ENCODE data around the gene TMOD1. TPM values are rescaled to one million over a fixed set of nuclear protein-coding genes. Genes with fewer than 3 reads are reported as not detected.

Gene TMOD1
- total and polyA plus RNA-seq, 10 of the 15 experiments (the other 5 are each of a cell fraction or from before 2014, with no cell fraction given): 4.0 to 44.1 (median 15.4) TPM

- 0 out of 2 replicates have a peak, but pooled peaks have one; percentile 44 for TF ChIP-seq CHD1 (IDR thresholded peaks at IDR 0.05; ENCODE audit: low read depth, low read length)
- peak in 1 of 2 experiments; percentile 31; a peak in 2 of 4 replicates for TF ChIP-seq IKZF2 (IDR thresholded peaks at IDR 0.05)
- TF ChIP-seq IRF5 (IDR thresholded peaks at IDR 0.05; ENCODE audit: borderline replicate concordance): no peak
- 0 out of 2 replicates have a peak, but pooled peaks have one; percentile 27 for TF ChIP-seq NR2F1 (conservative IDR thresholded peaks at IDR 0.05)
- TF ChIP-seq RUNX3 (IDR thresholded peaks at IDR 0.05; ENCODE audit: low read length): no peak
- TF ChIP-seq ZNF384 (IDR thresholded peaks at IDR 0.05; ENCODE audit: borderline replicate concordance, low read depth, low read length): peak; percentile 40; the same call in 1 of the 2 replicates
Observed at GRCh38 chr9:97502984-97503861, 1.8 kb downstream of the TMOD1 start (continued).

- Histone ChIP-seq H3K4me2 (ENCODE audit: control insufficient read depth, insufficient read depth) (peak overlapping the region; percentile 97), H2AFZ (ENCODE audit: control insufficient read depth, low read depth, low read length) (no peak overlapping the region), H3K79me2 (ENCODE audit: control insufficient read depth, insufficient read depth, low read length) (peaks cover 61% of the 10 kb centered on the region), H3K4me3 (peak overlapping the region; percentile 86), H3K36me3 (ENCODE audit: control insufficient read depth in 2 of 2, insufficient read depth in 2 of 2, low read length in 1 of 2) (no peaks in the 10 kb centered on the region; a peak in 1 of 4 replicates), H3K27ac (ENCODE audit: control insufficient read depth, insufficient read depth) (peak overlapping the region; percentile 70; the same call in 1 of the 2 replicates), H3K27me3 (replicated peaks in 1 of 2; ENCODE audit: control insufficient read depth in 2 of 2, insufficient read depth in 2 of 2, low read length in 1 of 2) (no peaks in the 10 kb centered on the region), H3K4me1 (ENCODE audit: control insufficient read depth, insufficient read depth, low read length) (peaks cover 40% of the 10 kb centered on the region), H3K9me3 (replicated peaks; ENCODE audit: control insufficient read depth, insufficient read depth, low read length) (no peaks in the 10 kb centered on the region; the same call in 2 of the 3 replicates), H3K9ac (ENCODE audit: control insufficient read depth, insufficient read depth, low read length) (peak overlapping the region; percentile 78; the same call in 1 of the 2 replicates), H4K20me1 (ENCODE audit: control insufficient read depth, insufficient read depth) (no peaks in the 10 kb centered on the region)
- DNase-seq (ENCODE audit: low read depth, low spot score) (no peak), ATAC-seq (no peak), FAIRE-seq (no peak)
- intact Hi-C loops (cut with micrococcal nuclease; ENCODE audit: unreplicated experiment) (loop anchor here (2.0 to 10.0 kb wide), 3 partner anchors 55 to 92 kb away; partner anchors contain the start of gene TDRD7), in situ Hi-C loops (cut with MboI) (loop anchor here (10.0 kb wide), 1 partner anchor 1089 kb away; the partner anchor contains the start of gene ZNF367)
- CTCF ChIA-PET: interaction anchor here (1.0 to 8.9 kb wide), 15 partner anchors 9 to 129 kb away, joined by 3 to 247 read pairs (median 17); partner anchors contain the start of genes NCBP1, TDRD7 and TSTD2
- SMC1A ChIA-PET (ENCODE audit: uncharacterized antibody, unreplicated experiment): interaction anchor here (0.7 to 8.6 kb wide), 23 partner anchors 7 to 193 kb away, joined by 3 to 144 read pairs (median 5); partner anchors contain the start of genes NCBP1, TSTD2 and XPA
- 0% methylated on average over 1 of the region's 1 CpG for WGBS (ENCODE audit: insufficient coverage, insufficient replicate concordance, low lambda C conversion rate, missing lambda C conversion rate)
- POLR2A ChIA-PET: interaction anchor here (1.1 to 5.0 kb wide), 5 partner anchors 7 to 130 kb away, joined by 3 to 35 read pairs (median 30); no protein-coding TSS in a partner anchor
- RAD21 ChIA-PET (ENCODE audit: unreplicated experiment): interaction anchor here (1.7 to 6.1 kb wide), 9 partner anchors 25 to 117 kb away, joined by 6 to 144 read pairs (median 29); partner anchors contain the start of gene TDRD7
- TF ChIP-seq ZBTB4 (CRISPR knock-in tag; IDR thresholded peaks at IDR 0.05) (no peak), ZBTB33 (IDR thresholded peaks at IDR 0.05) (no peak), BHLHE40 (IDR thresholded peaks at IDR 0.05; ENCODE audit: borderline replicate concordance in 1 of 2, low read depth in 2 of 2, low read length in 1 of 2) (no peak), TCF3 (IDR thresholded peaks at IDR 0.05; ENCODE audit: borderline replicate concordance, insufficient read depth, low read depth, low read length) (no peak), BCL11A (IDR thresholded peaks at IDR 0.05; ENCODE audit: low read depth, low read length) (no peak)
- no TSS peak for BruUV-seq (replicated peaks)
Observed at GRCh38 chr9:97503862-97504210, 2.4 kb downstream of the TMOD1 start.
